Astrocyte (in vitro differentiated cells and primary cell): ENCODE measurements around the gene PPM1B.
"Not testable (repeated sequence)": the region's sequence is repeated elsewhere in the genome, so short reads cannot be mapped to it uniquely, and the experiment has no call there.

Experiments
- EZH2 ChIP-seq: IDR thresholded peaks from 2 replicates; pipeline ENCODE4 v1.6.1; 2012; ENCODE audit warnings: mild to moderate bottlenecking, low read length, inconsistent platforms; ENCODE audit not compliant: insufficient read depth
- TF ChIP-seq, protein P1 (sequence below): IDR thresholded peaks from 2 replicates; pipeline ENCODE4 v1.5.1; 2011; ENCODE audit warnings: low read depth, mild to moderate bottlenecking, inconsistent platforms, low read length, moderate library complexity; ENCODE audit not compliant: insufficient read depth

DNA sequence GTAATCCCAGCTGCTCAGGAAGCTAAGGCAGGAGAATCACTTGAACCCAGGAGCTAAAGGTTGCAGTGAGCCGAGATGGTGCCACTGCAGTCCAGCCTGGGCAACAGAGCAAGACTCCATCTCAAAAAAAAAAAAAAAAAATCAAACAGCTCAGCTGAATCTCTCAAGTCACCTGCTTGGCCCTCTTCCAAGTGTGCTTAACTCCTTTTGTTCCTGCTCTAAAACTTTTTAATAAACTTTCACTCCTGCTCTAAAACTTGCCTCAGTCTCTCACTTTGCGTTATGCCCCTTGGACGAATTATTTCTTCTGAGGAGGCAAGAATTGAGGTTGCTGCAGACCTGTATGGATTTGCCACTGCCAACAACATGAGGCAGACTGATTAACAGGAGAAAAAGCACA, 35.1 kb upstream of the PPM1B start:
- TF ChIP-seq, protein P1, sequence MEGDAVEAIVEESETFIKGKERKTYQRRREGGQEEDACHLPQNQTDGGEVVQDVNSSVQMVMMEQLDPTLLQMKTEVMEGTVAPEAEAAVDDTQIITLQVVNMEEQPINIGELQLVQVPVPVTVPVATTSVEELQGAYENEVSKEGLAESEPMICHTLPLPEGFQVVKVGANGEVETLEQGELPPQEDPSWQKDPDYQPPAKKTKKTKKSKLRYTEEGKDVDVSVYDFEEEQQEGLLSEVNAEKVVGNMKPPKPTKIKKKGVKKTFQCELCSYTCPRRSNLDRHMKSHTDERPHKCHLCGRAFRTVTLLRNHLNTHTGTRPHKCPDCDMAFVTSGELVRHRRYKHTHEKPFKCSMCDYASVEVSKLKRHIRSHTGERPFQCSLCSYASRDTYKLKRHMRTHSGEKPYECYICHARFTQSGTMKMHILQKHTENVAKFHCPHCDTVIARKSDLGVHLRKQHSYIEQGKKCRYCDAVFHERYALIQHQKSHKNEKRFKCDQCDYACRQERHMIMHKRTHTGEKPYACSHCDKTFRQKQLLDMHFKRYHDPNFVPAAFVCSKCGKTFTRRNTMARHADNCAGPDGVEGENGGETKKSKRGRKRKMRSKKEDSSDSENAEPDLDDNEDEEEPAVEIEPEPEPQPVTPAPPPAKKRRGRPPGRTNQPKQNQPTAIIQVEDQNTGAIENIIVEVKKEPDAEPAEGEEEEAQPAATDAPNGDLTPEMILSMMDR, result not testable (repeated sequence)
- not testable (repeated sequence) for TF ChIP-seq EZH2
